ENCODE results near the gene STRBP.

STRBP gene

DNA sequence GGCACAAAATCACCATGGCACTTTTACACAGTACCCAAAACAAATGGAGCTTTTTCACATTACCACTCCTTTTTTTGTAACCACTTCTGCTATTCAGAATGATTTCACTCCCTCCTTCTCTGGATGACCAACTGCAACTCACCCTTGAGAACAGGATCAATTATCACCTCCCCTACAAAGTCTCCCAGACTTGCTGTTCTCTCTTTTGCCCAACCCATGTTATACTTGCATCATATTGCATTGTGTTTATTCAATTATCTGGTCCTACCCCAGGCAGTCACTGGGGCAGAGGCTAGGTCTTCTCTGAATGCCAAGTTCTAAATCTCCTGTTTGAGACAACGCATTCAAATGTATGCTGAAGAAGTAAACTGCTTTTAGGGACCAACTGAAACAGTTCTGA lies 139.0 kb downstream of the STRBP start:
- DNase-seq (ENCODE audit: low spot score), result no peak

DNA sequence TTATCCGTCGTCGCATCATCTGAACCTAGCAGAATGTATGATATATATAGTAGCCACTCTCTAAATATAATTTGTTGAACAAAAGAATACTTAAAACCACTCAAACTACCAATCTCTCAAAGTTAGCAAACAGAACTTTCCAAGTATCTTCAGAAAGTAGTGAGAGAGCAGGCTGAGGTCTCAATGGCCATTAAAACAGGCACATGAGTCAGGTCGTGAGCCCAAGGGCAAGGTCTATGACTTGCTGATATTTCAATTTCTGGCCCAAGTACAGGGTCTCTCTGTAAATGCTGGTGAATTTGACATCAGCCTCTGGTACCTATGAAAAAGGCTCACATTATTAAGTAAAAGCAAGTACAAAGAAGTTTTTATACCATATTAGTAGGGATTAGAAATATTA lies 139.8 kb downstream of the STRBP start:
- DNase-seq (ENCODE audit: low spot score), result no peak

DNA sequence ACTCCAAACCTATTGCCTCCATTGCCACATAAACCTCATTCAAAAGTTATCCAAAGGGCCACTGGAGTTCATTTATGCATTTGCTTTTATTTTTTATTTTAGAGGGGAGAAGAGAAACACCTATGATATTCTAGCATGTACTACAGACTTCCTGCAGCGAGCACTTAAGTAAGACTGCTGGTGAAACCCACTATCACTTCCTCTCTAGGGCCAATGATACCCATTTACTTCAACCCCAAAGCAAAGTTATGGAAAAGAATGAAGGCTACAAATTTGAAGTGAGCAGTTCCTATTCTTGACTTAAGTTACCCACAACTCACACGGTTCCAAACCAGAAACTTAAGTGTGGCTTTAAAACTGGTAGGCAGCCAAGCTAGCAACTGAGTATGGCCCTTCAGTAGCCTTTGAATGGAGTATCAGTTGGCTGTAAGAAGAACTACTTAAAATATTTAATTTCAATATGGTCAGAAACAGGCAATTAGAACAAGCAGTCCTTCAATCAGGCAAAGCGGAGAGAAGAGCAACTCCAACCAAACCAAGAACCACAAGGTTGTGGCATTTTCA lies 140.8 kb downstream of the STRBP start:
- no peak for DNase-seq (ENCODE audit: low spot score)

DNA sequence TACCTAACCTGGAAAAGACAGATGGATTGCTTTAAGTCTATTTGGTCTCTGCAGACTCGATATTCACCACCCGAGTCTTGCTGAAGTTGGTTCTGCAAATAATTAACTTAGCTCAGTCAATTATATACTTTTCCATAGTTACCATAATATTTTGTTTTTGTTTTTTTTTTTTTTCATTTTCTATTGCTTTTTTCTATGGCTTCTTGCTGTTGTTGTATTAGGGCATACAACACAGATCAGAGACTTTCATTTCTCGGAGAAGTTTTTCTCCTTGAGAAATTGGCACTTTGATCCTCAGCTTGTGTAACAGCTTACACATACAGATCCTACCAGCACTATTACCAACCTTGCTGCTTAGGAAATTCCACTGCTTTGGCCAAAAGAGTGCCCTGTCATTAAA lies 146.9 kb downstream of the STRBP start:
- DNase-seq (ENCODE audit: low spot score), result no peak

DNA sequence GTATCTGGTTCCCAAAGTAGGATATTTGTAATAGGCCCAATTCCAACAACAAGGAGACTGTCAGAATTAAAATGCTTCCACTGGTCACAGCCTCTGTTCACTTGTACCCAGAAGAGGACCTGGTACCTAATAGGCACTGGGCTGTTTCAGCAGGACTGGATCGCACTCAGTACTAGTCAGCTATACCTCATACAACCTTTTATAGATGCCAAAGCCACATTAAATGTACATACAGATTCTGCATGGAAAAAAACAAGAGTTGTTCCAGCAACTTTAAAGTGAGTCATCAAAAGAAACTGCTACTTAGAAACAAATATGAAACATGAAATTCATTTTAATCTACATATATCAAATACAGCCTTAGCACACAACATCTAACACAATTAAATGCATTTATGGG lies 147.4 kb downstream of the STRBP start:
- no peak for DNase-seq (ENCODE audit: low spot score)

DNA sequence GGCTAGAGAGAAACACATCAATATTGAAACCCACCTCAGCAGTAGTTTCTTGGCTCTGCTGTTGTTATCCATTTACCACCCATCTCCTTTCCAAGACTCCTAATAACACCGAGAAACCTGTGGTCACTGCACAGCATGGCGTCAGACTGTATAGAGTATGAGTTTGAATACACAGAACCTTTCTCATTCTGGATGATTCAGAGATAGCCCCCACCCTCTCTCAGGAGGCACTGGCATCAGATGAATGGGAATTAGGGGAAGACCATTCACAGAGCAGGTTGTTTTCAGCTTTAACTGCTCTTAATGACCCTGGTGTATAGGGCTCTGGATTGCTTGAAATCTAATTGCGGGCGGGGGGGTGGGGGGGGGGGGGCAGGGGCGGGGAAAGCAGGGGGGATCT lies 148.3 kb downstream of the STRBP start:
- no peak for DNase-seq (ENCODE audit: low spot score)

DNA sequence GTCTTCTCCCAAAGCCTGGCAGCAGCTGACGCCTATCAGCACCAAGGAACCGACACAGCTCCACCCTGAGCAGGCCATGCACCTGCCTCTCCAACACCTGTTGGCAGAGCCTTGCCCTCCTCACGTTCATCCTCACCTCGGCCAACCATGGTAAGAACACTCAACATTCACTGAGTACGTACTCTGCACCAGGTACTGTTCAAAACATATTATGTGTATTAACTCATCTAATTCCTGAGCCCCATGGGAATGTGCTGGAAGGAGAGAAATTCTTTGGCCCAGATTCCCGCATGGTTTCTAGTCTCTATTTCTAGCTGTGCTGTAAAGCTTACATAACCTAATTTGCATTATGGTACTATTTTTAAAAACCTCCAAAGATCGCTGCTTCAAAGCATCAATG lies 148.8 kb downstream of the STRBP start:
- no peak for DNase-seq (ENCODE audit: low spot score)

DNA sequence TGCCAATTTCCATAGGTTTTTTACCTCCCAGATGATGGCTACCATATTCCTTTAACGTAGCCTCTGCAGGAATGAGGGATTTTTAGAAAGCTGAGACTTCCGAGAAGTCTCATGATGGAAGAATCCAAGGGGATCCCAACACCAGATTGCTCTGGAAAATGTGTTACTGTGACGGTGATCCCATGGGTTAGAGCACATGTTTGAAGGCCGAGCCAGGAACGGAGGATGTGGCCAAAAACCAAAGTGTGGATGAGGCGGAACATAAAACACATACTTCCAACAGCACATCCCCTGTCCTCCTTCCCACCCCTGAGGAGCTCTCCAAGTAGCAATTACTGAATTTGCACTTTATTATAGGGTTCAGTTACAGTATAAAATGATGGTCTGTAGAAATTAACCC lies 152.3 kb downstream of the STRBP start:
- no peak for DNase-seq (ENCODE audit: low spot score)

DNA sequence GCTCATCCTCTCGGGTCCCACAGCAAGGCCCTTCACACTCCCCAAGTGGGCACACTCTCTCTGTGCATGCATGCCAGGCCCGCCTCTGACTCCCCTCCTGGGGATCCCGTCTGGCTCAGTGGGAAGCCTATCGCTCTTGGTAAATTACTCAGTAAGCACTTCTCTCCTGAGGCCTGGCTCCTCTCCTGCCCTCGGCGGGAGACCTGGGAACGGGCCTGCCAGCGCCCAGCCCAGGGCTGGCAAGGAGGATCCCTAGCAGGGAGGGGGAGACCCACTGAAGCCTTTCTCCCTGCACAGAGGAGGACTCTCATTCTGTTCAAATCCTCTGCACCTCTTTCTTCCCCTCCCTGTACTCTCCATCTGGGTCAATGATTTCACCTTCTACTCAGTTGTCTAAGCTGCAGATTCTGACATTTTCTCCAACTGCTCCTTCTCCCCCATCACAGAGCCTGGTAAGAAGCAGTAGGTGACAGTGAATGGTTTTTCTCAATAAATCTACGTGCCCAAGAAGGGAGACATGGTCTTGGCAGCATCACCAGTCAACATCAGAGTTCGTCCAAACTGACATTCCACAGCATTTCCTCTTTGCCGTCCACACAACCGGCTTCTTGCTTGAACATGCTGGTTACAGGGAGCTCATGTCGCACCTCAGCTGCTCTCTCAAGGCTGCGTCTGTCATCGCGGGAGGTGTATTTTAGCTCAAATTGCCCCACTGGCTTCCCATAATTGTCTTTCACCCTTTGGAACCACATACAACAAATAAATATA lies 153.1 kb downstream of the STRBP start:
- DNase-seq (ENCODE audit: low spot score), result no peak

DNA sequence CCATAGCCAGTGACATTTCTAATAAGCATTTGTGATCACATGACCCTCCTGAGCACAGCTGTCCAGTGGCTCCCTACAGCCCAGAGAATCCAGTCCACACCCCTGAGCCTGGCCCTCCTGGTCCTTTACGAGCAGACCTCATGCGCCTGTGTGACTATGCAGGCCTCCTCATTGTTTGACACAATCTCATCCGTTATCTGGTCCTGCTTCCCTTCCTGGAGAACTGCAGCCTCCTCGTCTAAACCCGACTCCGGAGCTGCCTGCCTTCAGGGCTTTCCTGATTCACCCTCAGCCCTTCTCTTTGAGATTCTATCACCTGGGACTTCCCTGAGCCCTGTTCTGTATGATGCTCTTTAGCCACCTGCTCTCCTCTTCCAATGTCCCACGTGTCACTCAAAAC lies 155.2 kb downstream of the STRBP start:
- no peak for DNase-seq (ENCODE audit: low spot score)

DNA sequence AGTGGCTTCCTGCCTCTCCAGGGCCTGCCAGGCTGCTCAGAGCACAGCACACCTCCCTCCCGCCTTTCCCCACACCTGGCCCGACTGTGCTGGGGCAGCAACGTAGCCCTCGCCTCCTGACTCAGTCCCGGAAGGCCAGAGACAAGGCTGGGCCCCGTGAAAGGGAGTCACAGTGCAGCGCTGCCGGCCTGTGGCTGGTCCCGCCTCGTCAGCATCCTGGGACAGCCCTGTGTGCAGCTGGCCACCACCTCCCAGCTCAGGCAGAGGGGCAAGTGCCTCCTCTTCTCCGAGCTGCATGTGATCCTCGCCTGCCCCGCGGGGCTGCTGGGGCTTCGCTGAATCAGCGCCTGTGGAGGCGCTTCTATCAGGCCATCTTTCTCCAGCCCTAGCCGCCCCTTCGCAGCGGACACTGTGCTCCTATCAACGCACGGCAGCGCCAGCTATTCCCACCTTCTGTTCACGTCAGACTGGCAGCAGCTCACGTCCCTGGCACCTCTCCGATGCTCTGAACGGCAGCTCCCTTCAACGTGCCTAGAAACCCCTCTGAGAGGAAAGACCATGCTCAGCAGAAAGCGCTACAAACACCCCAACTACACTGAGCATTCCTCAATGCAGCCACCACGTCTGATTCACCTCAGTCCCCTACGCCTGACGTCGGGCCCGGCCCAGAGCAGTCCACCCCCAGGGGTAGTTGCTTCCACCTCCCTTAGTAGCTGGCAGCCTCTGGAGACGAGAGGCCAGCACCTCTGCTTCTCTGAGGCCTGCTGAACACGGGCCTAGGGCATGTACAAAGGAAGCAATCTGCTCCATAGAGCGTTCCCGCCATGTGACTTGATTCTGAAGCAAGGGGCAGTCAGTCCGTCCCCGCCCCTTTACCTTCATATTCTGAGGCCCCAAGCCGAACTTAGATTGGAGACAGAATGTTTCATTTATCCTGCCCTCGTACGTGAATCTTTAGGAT lies 156.1 kb downstream of the STRBP start:
- no peak for DNase-seq (ENCODE audit: low spot score)

DNA sequence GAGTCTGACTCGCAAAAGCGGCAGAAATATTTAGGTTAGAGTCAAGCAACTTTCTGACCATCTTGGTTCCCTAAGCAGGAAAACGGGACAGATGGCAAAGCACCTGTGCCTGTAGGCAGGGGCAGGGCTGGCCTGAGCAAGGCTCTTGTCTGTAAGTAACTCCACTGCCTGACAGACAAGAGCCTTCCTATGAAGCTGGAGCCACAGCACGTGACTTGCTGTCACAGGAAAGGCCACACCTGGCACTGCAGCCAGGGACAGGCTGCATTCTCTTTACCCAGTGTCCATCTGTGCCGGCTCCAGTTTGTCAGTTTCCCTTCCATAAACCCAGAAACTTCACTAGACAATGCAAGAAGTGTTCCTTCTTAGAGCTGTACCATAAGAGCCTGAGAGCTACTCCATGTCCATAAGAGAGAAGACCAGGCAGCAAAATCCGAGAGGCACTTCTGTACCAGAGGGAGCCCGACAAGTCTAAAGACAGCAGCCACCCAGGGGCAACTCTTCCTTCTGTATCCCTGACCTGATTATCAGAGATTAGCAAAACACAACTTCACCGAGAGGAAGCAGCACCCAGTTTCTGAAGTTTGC lies 156.9 kb downstream of the STRBP start:
- no peak for DNase-seq (ENCODE audit: low spot score)

DNA sequence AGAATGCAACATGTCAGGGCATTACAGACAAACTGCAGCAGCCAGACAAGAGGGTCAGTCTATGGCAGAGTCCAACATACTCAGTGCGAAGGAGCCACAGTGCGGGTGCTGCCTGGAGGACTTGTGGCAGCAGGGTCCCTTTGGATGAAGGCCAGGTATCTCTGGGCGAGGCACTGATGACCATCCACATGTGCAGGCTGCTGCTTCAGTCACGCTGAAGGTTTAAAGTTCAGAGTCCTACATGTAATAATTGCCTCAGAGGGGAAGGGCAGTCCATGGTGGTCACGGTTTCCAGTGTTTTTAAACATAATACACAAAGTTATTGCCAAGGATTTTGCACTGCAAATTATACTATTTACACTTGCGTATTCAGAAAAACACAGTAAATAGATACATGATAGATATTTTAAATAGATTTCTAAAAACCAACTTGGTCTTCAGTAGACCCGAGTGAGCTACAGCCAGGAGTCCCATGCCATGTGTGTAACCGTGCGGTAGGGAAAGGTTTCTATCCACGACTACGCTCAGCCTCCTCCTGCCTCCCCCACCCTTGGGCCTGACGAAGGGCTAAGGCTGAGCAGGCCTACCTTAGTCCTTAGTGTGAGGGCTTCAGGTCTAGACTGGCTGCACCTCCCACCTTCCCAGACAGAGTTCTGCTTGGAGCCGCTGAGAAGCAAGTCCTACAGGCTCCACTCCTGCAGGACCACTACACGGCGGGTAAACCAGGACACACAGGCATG lies 158.7 kb downstream of the STRBP start:
- DNase-seq (ENCODE audit: low spot score), result no peak

DNA sequence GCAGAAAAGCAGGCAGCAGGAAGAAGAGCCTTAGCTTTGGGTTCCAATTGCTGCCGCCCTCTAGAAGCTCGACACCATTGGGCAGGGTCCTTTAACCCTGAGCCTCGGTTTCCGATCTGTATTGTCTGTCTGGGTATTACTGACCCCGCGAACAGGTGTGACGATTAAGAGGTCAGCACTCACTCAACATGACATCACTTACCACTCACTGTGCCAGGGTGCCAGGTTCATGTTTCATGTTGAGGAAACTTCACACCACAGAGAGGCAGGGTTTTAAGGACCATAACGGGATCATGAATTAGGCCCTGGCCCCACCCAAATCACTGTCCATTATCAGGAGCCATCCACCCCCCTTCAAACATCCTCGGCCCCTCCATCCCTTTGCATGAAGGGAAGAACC lies 159.4 kb downstream of the STRBP start:
- DNase-seq (ENCODE audit: low spot score), result no peak

DNA sequence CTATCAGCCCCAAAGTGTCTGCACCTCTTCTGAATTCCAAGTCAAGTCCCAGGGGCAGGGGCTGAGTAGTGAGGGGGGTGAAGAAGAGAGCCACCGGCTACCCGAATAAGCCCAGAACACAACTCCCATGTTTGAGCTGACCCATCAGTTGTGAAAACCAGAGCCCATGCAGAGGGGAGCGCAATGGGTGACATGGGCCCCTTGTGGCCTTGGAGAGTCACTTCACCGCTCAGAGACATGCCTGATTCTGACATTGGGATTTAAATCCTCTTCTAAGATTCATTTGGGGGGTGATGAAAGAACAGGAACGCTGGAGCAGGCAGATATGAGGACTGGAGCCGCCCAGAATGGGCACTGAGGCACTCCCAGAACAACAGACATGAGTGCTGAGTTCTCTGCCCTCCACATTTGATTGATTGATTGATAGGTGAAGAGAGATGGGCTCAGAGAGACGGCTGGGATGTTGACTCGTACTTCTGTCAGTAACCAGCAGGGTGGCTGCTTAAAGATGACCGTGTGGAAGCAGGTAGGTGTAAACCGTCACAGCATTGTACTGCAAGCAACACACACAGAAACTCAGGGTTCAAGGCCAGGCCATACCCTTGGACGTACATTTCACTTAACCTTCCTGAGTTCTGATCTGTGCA lies 160.6 kb downstream of the STRBP start:
- DNase-seq (ENCODE audit: low spot score), result peak; percentile 36

DNA sequence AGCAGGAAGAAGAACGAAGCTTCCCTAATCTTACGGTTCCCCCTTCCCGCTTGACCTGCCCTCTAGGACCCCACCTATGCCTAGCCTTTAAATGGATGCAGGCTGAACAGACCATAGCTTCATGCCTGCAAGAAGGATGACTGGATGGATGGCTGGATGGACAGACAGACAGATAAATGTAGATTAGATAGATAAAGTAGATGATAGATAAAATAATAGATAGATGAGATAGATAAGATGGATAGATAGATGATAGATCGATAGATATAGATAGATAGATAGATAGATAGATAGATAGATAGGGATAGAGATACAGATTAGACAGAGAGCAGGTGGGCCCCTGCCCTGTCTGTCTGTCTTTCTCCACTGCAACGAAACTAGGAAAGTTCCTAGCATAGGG lies 162.9 kb downstream of the STRBP start:
- DNase-seq (ENCODE audit: low spot score), result no peak

DNA sequence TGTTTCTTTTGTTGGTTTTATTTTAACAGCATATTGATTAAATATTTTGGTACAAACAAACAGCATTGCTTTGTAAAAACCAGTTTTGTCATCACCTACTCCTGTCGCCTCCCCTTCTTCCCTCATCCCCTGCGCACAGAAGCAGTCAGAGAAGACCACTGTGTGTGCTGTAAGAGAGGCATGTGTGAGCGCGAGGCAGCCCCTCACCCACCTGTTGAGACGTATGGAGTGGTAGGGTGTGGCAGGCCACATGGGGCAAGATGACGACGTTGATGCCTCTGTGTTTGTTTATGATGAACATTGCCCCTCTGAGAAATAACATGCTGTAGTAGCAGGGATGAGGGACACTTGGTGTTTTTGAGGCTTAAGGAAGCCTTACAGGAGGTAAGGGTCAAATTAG lies 163.6 kb downstream of the STRBP start:
- no peak for DNase-seq (ENCODE audit: low spot score)

DNA sequence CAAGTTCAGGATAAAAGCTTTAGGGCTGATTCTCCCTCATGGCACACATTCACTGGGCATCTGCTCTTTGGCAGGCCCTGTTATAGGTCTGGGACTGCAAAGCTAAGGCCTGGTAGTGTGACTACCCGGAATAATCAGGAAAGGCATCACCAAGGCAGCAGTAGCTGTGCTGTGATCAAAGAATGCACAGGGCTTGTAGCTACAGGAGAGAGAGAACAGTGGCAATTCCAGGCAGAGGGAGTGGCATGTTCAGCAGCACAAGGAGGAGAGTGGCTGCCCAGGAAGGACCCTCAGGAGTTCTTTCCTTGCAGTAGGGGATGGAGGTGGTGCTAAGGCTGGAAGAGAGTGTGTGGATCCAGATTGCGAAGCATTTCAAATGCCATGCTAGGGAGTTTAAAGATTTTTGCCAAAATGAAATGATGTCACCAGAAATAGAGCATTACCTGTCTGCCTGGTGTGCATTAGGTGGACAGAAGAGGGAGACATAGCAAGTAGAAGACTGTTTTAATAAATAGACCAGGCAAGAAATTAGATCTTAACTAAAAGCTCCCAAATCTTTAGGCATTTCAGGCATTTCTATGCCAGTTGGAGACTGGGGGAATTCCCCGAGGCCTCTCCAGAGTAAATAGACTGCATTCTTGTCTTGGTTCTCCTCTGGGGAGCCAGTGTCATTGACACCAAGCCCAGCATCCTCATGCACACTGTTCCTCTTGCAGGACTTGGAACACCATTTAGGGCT lies 165.8 kb downstream of the STRBP start:
- peak; percentile 44 for DNase-seq (ENCODE audit: low spot score)

DNA sequence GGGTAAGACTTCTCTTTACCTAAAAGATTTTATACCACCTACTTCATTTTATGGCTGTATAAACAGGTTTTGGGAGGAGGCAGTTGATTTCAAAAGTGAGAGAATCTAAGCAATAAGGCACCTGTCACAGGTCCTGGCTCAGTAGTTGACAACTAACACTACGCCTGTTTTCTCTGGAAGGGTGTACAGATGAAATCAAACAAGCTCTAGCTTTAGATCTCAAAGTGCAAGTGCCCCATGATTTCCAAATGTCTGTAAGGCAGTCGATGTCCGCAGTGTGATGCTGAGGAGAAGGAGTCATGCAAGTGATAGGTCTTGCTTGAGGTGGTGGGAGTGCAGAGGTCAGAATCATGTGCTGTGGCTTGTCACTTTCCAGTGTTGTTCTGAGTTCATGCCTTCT lies 168.8 kb downstream of the STRBP start:
- no peak for DNase-seq (ENCODE audit: low spot score)

DNA sequence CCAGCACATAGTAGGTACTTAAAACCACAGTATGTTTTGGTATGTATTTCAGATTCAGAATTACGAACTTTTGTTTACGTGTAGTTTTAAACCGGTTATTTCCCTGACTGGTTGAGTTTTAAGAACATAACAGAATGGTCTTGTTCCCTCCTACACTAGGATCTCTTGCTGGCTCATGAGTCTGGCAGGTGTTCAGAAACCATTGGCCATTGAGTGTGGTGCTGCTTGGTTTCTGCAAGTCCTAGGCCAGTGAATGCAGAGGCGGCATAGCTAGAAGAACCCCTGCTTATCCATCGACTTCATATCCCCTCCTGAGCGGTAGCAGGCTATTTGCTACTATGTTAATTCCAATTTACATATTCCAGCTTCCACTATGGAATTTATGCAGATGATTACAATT lies 169.3 kb downstream of the STRBP start:
- no peak for DNase-seq (ENCODE audit: low spot score)

DNA sequence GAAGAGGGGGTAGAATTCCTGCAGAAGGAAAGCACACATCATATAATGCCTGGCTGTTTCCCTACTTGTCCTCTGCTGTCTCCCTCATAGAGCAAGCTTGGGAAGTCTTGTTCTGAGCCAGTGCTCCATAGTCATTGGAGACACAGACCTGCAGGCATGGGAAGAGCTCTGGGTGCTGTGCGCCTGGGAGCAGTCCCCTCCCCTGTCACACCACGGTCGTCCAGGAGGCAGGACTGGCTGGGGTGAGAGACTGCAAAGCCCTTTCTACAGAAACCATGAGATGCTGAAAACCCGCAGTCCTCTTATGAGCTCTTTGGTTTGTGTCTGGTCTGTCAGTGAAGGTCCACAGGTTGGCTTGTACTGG lies 170.3 kb downstream of the STRBP start:
- no peak for DNase-seq (ENCODE audit: low spot score)

Data from NAMALWA (cell line).